HG03457 (cell line): ENCODE measurements around the gene C15orf61.

ENCODE experiments used
- ATAC-seq: cut with Tn5 transposase; IDR thresholded peaks from one replicate; pipeline ENCODE4 v1.9.1; 2021; ENCODE audit warnings: moderate number of reproducible peaks; ENCODE audit not compliant: unreplicated experiment

The C15orf61 gene

DNA sequence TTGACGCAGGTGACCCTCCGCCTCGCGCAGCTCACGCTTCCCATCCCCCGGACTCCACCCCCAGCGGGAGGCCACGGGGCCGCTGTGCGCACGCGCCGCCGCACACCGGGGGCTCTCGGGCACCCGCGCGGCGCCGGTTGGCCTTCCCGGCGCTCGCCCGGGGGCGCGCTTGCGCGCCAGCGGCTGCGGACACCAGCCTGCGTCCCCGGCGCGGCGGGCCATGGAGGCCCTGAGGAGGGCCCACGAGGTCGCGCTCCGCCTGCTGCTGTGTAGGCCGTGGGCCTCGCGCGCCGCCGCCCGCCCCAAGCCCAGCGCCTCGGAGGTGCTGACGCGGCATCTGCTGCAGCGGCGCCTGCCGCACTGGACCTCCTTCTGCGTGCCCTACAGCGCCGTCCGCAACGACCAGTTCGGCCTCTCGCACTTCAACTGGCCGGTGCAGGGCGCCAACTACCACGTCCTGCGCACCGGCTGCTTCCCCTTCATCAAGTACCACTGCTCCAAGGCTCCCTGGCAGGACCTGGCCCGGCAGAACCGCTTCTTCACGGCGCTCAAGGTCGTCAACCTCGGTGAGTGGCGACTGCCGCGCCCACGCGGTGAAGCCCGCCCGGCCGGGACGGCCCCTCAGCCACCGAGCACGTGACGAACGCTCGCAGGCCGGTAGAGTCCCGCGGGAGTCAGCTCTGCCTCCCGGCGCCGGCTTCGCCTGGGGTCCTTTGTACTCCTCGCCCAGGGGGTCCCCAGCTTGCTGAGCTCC, at the start of gene C15orf61:
Gene C15orf61, plus strand, starts transcription at position 103 of the 754 bp plus-strand sequence. Its CDS starts 118 bp downstream, at position 221.
- ATAC-seq: peak; percentile 67

- no peak for ATAC-seq
These were observed 48.0 kb upstream of the C15orf61 start for GRCh38 chr15:67472957-67473356.

DNA sequence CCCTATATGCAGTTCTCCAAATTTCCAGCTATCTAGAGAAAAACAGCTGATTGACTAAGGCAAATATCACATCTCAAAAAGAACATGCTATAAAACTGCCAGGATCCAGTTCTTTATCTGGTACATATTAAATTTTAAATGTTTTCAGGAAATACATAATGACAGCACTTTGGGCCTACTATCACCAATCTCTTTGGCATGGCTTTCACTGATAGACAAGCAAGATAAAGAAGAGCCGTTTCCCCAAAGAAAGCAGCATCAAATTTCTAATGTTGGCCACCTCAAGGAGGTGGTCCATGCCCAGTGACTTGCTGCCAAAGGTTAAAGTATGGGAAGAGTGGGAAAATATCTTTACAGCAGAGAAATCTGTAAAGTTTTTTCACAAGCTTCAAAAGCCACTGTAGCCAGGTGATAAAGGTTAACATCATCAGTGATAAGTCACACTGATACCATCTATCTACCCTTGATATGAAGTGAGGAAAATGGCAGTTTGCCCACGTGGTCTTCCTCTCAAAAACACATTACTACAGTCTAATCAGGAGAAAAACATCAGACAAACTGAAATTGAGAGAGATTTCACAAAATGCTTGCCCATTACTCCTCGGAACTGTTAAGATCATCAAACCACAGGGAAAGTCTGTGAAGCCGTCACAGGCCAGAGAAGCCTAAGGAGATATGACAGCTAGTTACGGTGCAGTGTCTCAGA, 46.4 kb upstream of the C15orf61 start:
- ATAC-seq: no peak

- no peak for ATAC-seq
These were observed 41.0 kb upstream of the C15orf61 start for GRCh38 chr15:67479781-67480505.

DNA sequence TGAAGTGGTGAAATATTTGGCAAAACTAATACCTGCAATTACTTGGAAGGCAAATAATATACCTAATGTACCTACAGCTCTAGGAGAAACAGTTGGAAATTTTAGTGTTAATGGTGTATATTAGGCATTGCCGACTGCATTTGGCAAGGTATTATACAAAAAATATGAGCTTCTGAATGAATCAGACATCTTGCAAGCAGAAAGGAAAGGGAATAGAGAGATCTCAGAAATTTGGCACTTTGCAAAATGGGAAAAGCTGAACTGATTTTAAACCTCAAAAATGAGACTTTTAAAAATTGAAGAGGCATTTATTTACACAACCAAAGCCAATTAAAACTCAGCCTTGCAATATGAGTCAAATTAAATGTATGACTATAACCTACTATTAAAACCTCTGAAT, 40.2 kb upstream of the C15orf61 start:
- no peak for ATAC-seq

DNA sequence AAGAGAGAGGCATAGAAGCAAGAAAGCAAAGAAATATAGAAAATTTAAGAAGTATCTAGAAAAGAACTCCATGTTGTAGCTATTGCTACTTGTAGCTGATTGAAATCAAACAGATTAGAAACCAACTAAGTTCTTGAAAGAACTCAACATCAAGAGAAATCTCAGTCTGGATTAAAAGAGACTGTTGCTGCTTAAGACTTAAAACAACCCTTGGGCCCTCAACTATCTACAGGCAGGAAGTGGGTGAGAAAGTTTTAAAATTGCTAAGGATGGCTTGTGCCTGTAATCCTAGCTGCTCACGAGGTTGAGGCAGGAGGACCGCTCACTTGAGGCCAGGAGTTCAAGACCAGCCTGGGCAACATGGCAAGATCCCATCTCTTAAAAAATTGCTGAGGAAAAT, 39.3 kb upstream of the C15orf61 start:
- no peak for ATAC-seq

GRCh38 chr15:67495585-67495984, 25.3 kb upstream of the C15orf61 start:
- ATAC-seq: no peak

DNA sequence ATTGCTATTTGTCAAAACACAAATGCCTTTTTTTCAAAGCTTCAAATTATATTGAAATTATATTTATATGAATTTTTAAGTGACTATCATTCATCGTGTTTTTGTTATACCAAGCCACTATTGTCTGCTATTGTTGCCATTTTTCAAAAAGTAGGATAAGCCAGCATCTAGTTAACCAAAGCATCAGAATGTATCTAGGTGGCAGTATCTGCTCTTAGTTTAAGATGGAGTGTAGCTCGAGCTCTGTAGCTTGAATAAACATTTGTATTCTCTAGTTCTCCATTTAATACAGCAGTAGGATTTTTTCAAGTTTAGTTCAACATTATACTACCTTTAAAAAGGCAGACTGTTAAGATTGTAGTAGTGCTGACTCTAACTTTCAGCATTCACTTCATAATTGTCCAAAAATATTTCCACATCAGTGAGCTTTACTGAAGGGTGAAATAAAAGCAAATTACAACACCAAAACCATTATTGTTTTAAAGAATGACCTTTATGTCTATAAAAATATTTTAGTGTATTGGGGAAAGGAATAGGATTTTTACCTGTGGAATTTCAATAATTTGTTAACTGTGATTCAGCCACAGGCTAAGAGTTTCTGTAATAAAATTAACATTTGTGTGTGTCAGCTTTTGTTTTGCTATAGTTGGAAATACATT, 19.6 kb upstream of the C15orf61 start:
- no peak for ATAC-seq

DNA sequence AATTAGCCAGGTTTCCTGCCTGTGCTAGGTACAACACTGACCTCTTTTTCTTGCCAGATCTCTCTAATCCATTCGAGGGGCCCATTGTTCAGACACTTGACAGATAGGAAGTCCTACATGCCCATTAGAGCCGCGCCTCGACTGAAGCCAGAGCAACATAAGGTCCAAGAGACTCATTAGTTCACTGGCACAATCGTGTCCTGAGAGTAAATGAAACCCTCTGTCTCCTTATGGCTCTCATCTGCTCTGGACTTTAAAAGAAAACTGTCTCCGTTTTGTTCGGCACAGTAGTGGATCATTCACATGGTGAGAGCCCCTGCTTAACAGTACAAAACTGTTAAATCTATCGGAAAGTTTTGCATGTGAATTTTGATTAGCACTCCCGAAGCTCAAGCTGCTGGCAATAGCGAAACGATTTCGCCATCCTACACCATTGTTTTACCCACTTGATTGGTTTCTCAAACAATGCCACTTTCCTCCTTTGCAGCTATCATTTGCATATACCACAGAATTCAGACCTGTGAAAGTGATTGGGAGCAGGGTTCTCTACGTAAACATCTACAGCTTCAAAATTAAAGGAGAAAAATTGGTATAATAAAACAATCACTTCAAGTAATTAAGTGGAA, 19.0 kb upstream of the C15orf61 start:
- no peak for ATAC-seq

DNA sequence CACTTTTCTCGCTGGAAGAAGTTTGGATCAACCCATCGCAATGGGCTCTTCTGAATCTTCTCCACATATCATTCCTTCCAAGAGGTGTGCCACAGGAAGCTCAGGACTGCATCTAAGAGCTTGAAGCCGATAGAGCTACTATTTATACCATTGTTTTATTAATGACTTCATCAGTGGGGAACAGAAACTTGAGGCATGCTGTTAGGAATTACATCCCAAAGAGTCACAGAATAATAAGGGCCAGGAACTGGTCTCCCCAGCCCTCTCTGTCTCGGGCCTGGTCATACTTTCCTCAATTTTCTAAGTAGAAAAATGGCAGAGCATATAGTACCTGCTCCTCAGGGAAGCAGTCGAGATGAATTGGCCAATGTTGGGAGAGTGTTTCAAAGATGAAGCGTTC, 16.9 kb upstream of the C15orf61 start:
- ATAC-seq: no peak

- no peak for ATAC-seq
These were observed 16.1 kb upstream of the C15orf61 start for GRCh38 chr15:67504796-67505195.

- no peak for ATAC-seq
These were observed 15.0 kb upstream of the C15orf61 start for GRCh38 chr15:67505675-67506572.

- no peak for ATAC-seq
These were observed 13.9 kb upstream of the C15orf61 start for GRCh38 chr15:67506775-67507747.

GRCh38 chr15:67508407-67508806, 12.5 kb upstream of the C15orf61 start:
- no peak for ATAC-seq

DNA sequence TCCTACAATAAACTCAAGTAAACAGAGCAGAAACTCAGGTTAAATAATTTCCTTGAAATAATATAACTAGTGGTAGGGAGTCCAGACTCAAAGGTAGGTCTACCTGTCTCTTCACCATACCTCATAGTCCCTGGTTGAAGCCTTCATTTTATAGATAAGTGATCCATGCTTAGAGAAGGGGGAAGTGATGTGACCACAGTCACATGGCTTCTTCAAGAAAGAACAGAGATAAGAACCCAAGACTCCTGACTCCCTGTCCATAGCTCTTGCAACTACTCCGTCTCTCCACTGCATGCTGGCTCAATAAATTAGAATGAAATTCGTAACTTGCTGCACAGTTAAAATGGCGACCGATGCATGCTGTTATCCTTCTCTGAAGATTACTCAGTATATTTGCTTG, 11.0 kb upstream of the C15orf61 start:
- no peak for ATAC-seq

GRCh38 chr15:67510597-67511190, 10.2 kb upstream of the C15orf61 start:
- ATAC-seq: no peak

GRCh38 chr15:67511606-67512005, 9.3 kb upstream of the C15orf61 start:
- ATAC-seq: no peak

DNA sequence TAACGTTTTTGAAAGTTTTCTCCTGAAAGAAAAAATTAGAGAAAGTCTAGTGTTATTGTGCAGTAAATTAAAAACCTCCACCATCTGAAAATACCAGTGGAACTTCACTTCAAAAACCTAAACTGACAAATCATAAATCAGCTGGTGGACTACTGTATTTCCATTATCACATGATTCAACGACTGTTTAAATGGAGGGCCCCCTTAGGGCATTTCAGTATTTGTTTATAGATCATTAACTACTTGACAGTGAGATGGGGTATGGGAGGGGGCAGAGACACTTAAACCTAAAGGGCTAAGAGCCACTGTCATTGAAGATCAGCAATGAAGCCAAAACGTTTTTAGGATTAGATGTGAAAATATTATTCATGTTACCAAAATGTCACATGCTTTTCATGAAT, 8.8 kb upstream of the C15orf61 start:
- ATAC-seq: no peak
